Body of pancreas (tissue), 4 donors: ENCODE results near the gene GCNT4. TPM values are rescaled to one million over a fixed set of nuclear protein-coding genes. Genes with fewer than 3 reads are reported as not detected.

ENCODE experiments used
- ATAC-seq: fragments of 150-250 bp; one replicate; pipeline ENCODE4 v1.9.1; 2016
- DNase-seq, 4 donors: peaks; one replicate each; pipeline ENCODE4 v3.0.0-alpha.2; 2019
- H3K27ac ChIP-seq, 4 donors: fragments of 200-600 bp; sonication (generic); 1 replicate in 3 of 4; 2 replicates in 1 of 4; pipeline versions ENCODE4 v1.5.1 to v1.6.1; 2016 to 2019; ENCODE audit warnings: mild to moderate bottlenecking in 1 of 4, mixed read lengths in 1 of 4, moderate library complexity in 1 of 4
- H3K27me3 ChIP-seq, 2 donors: fragments of 200-600 bp; sonication (generic); one replicate each; pipeline ENCODE4 v1.6.0; 2016; ENCODE audit warnings: mild to moderate bottlenecking in 1 of 2
- H3K36me3 ChIP-seq, 2 donors: fragments of 200-600 bp; sonication (generic); replicated peaks in 1 of 2; 2 replicates each; pipeline ENCODE4 v1.5.1; 2016; ENCODE audit warnings: low read depth in 2 of 2; ENCODE audit not compliant: insufficient read depth in 1 of 2
- H3K4me1 ChIP-seq: fragments of 200-600 bp; sonication (generic); one replicate; pipeline ENCODE4 v1.6.0; 2016
- H3K4me3 ChIP-seq, 2 donors: fragments of 200-600 bp; sonication (generic); 1 replicate in 1 of 2; 2 replicates in 1 of 2; pipeline ENCODE4 v1.5.1; 2016 to 2019
- H3K9me3 ChIP-seq, 3 donors: fragments of 200-600 bp; sonication (generic); 1 replicate in 2 of 3; 2 replicates in 1 of 3; pipeline ENCODE4 v1.5.1; 2016
- CTCF ChIP-seq, 7 experiments: fragments of 450-650 bp in 4 of 7; fragments of 200-600 bp in 3 of 7; sonication (generic) in 3 of 7; IDR thresholded peaks; one replicate each; pipeline ENCODE4 v1.5.1; 2016 to 2019; ENCODE audit warnings: antibody characterized with exemption in 7 of 7
- POLR2A ChIP-seq, 3 donors: fragments of 450-650 bp; IDR thresholded peaks; one replicate each; pipeline ENCODE4 v1.6.1; 2016; ENCODE audit warnings: antibody characterized with exemption in 3 of 3, mild to moderate bottlenecking in 2 of 3
- WGBS, 2 donors: methylation state at CpG; one replicate each; pipeline ENCODE4 v1.1.5; 2017; 5-methylcytosine and 5-hydroxymethylcytosine counted together
- intact Hi-C: fragments of 100-400 bp; cut with DNase I; formaldehyde crosslinking; loops from one replicate; pipeline ENCODE4 v1.15.1; 2023
- total RNA-seq, 2 donors: library from RNA; depleted of rRNA; stranded (reverse); fragments of >200 nt; gene quantifications; one replicate each; pipeline ENCODE4 v1.1.0, GENCODE V29; 2016

Gene GCNT4
- total RNA-seq, 2 donors from 2014 or later, result 3.3 to 4.2 TPM

DNA sequence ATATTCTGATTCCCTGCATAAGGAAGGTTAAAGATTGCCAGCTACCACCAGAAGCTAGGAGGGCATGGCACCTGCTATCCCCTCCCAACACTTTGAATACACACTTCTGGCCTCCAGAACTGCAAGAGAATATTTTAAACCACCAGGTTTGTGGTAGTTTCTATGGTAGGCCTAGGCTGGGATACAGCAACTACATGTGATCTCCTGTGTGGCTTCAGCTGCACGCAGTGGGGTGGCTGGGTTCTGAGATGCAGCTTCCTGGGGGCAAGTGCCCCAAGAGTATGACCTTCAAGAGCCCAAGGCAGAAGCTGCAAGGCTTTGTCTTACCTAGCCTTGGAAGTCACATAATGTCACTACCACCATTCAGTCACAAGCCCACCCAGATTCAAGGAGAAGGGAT is 39.6 kb downstream of the GCNT4 start:
- ATAC-seq (no peak), DNase-seq (no peak)
- Histone ChIP-seq H3K4me1 (peaks cover 7% of the 10 kb centered on the region), H3K4me3 (no peak overlapping the region), H3K27ac (no peak overlapping the region), H3K27me3 (no peaks in the 10 kb centered on the region), H3K36me3 (no peaks in the 10 kb centered on the region), H3K9me3 (no peaks in the 10 kb centered on the region)
- TF ChIP-seq CTCF (IDR thresholded peaks at IDR 0.05), result no peak
- no peak for TF ChIP-seq POLR2A (IDR thresholded peaks at IDR 0.05)
- 86 to 100% methylated on average over 1 of the region's 1 CpG for WGBS, 2 donors
- intact Hi-C loops, result no loop called here

- no peak for ATAC-seq
- no peak for TF ChIP-seq CTCF (IDR thresholded peaks at IDR 0.05)
- TF ChIP-seq POLR2A (IDR thresholded peaks at IDR 0.05), result no peak
These were observed 41.5 kb downstream of the GCNT4 start for GRCh38 chr5:75010838-75011237.

GRCh38 chr5:75009556-75010345 is 42.6 kb downstream of the GCNT4 start:
- Histone ChIP-seq H3K27ac (peak overlapping the region in 1 of 4 donors; percentile 20), H3K4me1 (peaks cover 7% of the 10 kb centered on the region), H3K27me3 (no peaks in the 10 kb centered on the region), H3K36me3 (no peaks in the 10 kb centered on the region), H3K4me3 (no peak overlapping the region), H3K9me3 (no peaks in the 10 kb centered on the region)
- 73 to 85% methylated on average over 7 of the region's 7 CpGs for WGBS, 2 donors
- no peak for TF ChIP-seq POLR2A (IDR thresholded peaks at IDR 0.05)
- no peak for TF ChIP-seq CTCF (IDR thresholded peaks at IDR 0.05)
- no peak for ATAC-seq
- DNase-seq, result no peak
- intact Hi-C loops, result no loop called here

More at GRCh38 chr5:75010838-75011237, 41.5 kb downstream of the GCNT4 start:
- intact Hi-C loops, result no loop called here
- H3K4me3 ChIP-seq, result no peak overlapping the region
- H3K27me3 ChIP-seq, result no peaks in the 10 kb centered on the region
- peaks cover 7% of the 10 kb centered on the region for H3K4me1 ChIP-seq
- H3K36me3 ChIP-seq, result no peaks in the 10 kb centered on the region
- no peak overlapping the region for H3K27ac ChIP-seq
- DNase-seq, result no peak
- no peaks in the 10 kb centered on the region for H3K9me3 ChIP-seq

DNA sequence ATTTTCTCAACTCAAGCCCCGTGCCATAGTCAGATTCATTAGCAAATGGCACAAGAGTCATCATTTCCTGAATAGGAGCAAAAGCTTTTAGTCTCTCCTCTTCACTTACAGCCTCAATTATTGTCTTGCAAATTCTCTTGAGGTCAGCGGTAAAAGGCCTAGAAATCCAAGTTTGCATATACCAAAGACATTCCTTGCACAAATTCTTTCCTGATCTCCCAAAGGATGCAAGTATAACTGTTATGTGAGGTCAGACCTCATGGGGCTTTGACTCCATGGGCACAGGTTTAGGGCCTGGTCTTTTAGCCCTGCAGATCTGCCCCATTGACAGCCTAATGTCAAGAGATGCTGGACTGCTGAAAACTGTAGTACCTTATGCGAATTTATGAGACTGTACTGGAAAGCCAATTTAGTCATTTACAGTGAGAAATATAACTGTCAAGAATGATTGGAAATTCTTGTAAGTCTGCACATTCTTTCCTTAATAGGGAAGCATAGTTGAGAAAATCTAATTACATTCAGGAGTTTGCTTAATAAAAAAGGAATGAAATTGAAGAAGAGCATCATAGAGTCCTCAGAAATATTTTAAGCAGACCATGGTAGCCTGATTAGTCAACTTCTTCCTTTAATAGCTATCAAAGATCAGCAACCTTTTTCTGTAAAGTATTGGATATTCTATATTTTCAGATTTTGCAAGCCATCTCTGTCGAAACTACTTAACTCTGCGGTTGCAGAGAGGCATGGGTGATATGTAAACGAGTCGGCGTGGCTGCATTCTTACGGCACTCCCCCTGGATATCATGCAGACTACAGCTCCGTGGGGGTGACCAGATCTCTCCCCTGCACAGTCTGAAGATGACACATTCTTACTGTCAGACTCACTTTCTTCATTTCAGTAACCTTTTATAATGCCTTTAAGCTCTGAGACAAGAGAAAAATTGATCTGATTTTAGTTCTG is 45.2 kb downstream of the GCNT4 start:
- DNase-seq (no peak), ATAC-seq (no peak)
- intact Hi-C loops, result no loop called here

More for the DNA sequence above, 45.2 kb downstream of the GCNT4 start:
- Histone ChIP-seq H3K4me1 (peaks cover 7% of the 10 kb centered on the region), H3K4me3 (no peak overlapping the region), H3K36me3 (no peaks in the 10 kb centered on the region), H3K9me3 (no peaks in the 10 kb centered on the region), H3K27ac (no peak overlapping the region), H3K27me3 (no peaks in the 10 kb centered on the region)
- WGBS, 2 donors, result 88 to 92% methylated on average over 10 of the region's 10 CpGs
- TF ChIP-seq CTCF (IDR thresholded peaks at IDR 0.05) (no peak), POLR2A (IDR thresholded peaks at IDR 0.05) (no peak)
